GM04504 (cell line): Measurements from ENCODE around the gene ZNF665.
"Not testable (repeated sequence)": the region's sequence is repeated elsewhere in the genome, so short reads cannot be mapped to it uniquely, and the experiment has no call there.

Source experiments
- DNase-seq: peaks from one replicate; pipeline ENCODE4 v3.0.0-alpha.2; 2012; ENCODE audit warnings: low read depth

ZNF665 gene

DNA sequence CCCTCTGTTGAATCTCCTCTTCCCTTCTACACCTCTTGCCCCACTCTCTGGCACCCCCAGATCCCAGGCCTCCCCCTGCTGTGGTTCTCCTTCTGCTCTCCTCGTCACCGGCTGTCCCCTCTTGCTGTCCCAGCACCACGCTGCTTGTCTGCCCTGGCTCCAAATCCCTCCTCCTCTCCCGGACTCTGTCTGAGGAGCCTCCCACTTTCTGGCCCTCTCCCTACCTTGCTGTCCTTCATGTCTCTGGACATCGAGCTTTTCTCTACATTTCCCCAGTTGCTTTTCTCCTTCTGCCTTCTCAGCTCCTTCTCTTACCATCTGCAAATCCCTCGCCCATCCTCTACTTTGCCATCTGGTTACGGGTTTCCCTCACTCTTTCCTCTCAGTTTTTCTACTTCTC, 35.5 kb downstream of the ZNF665 start:
- DNase-seq = no peak

DNA sequence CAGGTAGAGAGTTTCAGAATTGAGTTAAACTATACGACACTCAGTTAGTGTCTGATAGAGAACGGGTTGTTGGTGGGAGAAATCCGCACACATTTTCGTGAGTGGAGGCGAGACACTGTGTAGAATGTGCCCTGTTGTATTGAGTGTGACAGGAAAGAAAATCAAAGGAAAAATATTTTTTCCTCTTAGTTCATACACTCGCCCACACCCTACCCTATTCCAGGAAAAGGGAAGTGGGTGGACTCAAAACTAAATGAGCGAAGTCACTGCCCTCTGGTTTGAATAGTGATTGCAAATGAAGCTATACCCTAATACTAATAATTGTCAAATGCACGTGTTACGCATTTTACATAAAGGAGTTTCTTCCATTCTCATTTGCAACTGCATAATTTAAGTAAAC, 36.3 kb downstream of the ZNF665 start:
- no peak for DNase-seq

DNA sequence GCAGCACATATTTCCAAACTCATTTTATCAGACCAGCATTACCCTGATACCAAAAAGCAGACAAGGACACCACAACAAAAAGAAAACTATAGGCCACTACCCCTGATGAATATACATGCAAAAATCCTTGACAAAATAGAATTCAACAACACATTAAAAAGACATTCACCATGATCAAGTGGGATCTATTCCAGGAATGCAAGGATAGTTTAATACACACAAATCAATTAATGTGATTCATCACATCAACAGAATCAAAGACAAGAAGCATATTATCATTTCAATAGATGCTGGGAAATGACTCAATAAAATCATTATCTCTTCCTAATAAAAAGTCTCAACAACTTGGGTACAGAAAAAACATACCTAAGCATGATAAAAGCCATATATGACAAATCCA, 45.5 kb downstream of the ZNF665 start:
- DNase-seq = no peak

DNA sequence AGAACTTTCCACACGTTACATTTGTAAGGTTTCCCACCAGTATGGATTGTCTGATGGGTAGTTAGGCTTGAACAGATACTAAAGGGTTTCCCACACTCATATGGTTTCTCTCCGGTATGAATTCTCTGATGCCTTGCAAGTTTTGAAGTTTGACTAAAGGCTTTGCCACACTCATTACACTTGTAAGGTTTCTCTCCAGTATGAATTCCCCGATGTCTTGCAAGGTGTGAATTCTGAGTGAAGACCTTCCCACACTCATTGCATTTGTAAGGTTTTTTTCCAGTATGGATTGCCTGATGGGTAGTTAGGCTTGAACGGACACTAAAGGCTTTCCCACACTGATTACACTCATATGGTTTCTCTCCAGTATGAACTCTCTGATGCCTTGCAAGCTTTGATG, 52.8 kb downstream of the ZNF665 start:
- no peak for DNase-seq

DNA sequence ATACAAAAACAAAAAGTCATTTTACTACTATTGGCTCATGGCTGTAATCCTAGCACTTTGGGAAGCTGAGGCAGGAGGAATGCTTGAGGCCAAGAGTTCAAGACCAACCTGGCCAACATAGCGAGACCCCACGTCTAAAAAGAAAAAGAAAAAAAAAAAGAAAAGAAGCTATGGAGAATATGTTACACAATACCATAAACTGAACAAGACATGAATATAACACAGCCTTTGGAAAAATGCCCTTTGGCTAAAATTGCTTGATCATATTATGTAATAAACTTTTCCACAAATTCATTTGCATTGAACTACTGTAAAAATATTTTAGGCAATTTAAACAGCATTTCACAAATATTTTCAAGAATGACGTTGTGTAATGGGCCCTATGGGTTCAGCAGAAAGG, 56.7 kb downstream of the ZNF665 start:
- no peak for DNase-seq

DNA sequence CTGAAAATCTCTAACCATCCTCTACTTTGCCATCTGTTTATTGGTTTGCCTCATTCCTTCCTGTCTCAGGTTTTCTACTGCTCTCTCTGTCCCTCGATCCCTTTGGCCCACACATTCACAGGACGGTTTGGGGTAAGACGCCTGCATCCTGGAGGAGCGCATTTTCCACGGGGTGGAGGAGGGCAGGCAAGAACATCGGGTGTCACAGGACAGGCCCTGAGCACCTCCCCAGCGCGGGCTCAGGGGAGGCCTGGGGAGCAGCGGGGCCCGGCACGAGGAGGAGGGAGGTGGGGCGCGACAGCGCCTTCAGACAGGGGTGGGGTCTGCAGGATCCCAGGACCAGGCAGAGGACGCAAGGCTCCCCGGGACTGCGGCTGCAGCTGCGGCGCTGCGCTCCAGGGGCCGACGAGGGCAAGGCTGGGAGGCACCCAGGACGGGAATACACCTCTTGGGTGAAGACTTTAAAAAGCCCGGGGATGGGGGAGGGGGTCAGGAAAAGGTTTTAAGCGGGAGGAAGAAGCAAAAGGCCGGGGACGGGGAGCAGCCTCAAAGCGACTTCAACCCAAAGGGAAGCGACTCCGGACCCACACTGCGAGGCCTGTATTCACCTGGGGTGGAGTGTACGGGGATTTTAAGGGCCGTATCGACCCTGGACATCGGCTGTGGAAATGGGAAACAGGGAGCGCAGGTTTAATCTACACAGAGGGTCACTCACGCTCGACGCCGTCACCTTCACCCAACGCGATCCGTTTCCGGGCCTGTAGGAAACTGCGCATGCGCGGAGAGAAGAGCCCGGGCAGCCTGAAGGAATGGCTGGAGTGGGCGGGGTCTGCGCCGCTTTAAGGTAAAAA, 60.8 kb downstream of the ZNF665 start, which contains the start of gene ZNF415:
ZNF415 (minus strand) TSS at position 770 of the 851 bp plus-strand sequence. CDS start 10,234 bp downstream, outside the sequence.
- peak; percentile 13 for DNase-seq

DNA sequence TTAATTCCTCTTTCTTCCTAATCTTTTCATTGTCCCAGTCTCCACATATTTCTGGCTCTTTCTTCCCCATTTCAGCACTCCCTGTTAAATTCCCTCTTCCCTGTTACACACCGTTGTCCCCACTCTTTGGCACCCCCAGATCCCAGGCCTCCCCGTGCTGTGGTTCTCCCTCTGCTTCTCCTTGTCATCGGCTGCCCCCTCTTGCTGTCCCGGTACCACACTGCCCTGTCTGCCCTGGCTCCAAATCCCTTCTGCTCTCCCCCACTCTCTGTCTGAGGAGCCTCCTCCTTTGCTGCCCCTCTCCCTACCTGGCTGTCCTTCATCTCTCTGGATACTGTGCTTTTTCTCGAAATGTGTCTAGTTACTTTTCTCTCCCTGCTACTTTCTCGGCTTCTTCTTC, 61.4 kb downstream of the ZNF665 start:
- DNase-seq = no peak

DNA sequence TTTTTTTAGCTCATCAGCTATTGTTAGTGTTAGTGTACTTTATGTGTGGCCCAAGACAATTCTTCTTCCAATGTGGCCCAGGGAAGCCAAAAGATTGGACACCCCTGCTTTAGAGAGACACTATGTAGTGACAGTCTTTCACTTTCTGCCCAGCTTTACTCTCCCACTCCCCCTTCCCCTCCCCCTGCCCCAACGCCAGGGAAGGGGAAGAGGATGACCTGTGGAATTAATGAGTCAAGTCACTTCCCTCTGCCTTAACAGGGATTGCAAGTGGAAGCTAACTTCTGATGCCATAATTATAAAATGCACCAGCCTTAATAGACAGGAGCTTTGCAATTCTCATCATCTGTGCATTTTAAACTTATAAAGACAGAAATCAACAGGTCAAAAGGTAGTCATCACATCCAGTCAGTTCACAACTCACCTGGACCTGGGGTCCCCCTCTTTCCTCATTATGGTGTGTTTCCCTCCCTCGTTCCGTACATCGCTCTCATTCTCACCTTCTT, 62.0 kb downstream of the ZNF665 start:
- no peak for DNase-seq

DNA sequence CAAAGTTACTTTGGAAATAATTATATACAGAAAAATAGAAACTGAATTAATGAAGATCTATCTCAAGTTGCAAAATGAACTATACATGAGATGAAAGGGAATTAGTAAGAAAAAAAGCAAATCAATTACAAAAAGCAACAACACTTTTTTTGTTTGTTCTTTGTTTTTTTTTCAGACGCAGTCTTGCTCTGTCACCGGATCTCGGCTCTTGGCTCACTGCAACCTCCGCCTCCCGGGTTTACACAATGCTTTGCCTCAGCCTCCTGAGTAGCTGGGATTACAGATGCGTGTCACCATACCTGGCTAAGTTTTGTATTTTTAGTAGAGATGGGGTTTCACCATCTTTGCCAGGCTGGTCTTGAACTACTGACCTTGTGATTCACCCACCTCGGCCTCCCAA, 62.7 kb downstream of the ZNF665 start:
- no peak for DNase-seq

DNA sequence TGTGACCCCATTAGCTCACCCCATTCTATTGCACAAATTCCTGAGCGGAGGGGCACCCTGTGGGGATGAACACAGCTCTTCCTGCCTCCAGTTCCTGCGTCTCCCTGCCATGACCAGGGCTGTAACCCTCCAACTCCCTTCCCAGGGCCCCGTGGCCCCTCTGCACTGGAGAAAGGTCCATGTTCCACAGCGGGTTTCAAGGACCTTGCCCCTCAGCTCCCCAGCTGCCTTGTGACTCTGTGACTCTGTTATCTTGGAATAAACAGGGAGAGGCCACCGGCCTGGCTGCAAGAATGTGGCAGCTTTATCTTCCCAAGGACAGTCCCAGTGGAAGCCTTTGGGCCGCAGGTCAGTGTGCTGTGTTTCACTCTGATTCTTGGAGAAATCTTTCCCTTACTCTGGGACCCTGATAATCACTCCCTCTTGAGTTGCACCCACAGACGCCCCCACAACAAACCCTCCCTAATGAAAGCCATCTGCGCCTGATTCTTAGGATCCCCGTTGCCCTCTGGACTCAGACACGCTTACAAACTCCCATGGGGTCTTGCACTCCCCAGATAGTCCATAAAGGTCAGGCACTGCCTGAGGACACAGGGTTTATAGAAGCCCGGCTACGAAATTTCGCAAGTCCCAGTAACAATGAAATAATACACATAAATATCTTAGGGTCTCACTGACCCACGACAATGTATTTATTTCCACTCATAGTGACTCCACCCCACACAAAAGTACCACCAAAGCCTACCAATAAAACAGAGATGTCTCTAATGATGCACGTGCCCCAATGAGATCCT, 66.2 kb downstream of the ZNF665 start:
- not testable (repeated sequence) for DNase-seq

DNA sequence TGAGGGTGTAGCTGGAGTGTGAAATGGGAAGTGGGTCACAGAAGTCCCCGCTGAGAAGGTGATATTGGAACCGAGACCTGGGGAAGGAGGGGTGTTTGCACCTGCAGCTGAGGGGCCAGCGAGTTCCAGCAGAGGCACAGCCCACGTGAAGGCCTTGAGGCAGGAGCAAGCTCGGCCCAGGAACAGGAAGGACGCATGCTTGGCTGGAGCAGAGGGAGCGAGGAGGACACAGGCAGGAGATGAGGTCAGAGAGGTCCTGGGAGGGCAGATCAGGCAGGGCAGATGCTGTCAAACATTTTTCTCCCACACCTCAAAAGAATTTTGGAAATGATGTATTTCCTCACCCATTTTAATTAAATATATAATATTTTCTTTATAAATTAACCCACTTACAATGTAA, 69.8 kb downstream of the ZNF665 start:
- no peak for DNase-seq
